Cardiac muscle cell (in vitro differentiated cells and primary cell): ENCODE results near the gene ADRA2C. TPM values are rescaled to one million over a fixed set of nuclear protein-coding genes. Genes with fewer than 3 reads are reported as not detected.

Experiments
- DNase-seq, 2 donors: peaks; one replicate each; pipeline versions ENCODE4 v3.0.0 to v3.0.0-alpha.2; 2010 to 2017; ENCODE audit warnings: low read depth in 1 of 2, low spot score in 1 of 2
- H3K27ac ChIP-seq: fragments of 200-600 bp; sonication (generic); 2 replicates; pipeline ENCODE4 v1.5.1; 2016
- H3K27me3 ChIP-seq: fragments of 200-600 bp; sonication (generic); 2 replicates; pipeline ENCODE4 v1.6.0; 2016; ENCODE audit warnings: control low read depth
- H3K36me3 ChIP-seq: fragments of 200-600 bp; sonication (generic); 2 replicates; pipeline ENCODE4 v1.5.1; 2016; ENCODE audit warnings: control low read depth
- H3K4me1 ChIP-seq: fragments of 200-600 bp; sonication (generic); 2 replicates; pipeline ENCODE4 v1.8.1; 2017; ENCODE audit warnings: low read depth, mild to moderate bottlenecking, mixed run types
- H3K4me3 ChIP-seq: fragments of 200-600 bp; sonication (generic); 2 replicates; pipeline ENCODE4 v1.5.1; 2016; ENCODE audit warnings: mild to moderate bottlenecking
- H3K9me3 ChIP-seq: fragments of 200-600 bp; sonication (generic); 2 replicates; pipeline ENCODE4 v1.5.1; 2017; ENCODE audit warnings: low read depth, mild to moderate bottlenecking, control low read depth
- polyA plus RNA-seq: library from polyadenylated mRNA; unstranded; fragments of >200 nt; fragmentation: Nextera tagmentation; extraction: Ambion mirVana; gene quantifications from 2 replicates; pipeline ENCODE4 v1.2.1, GENCODE V29; 2016
- total RNA-seq: library from RNA; depleted of rRNA; stranded (reverse); fragments of >200 nt; gene quantifications from 2 replicates; pipeline ENCODE4 v1.2.3, GENCODE V29; 2016
- TF ChIP-seq, protein P1 (sequence below): IDR thresholded peaks from 2 replicates; pipeline ENCODE4 v1.5.1; 2012; ENCODE audit warnings: low read depth, mild to moderate bottlenecking, low read length

Gene ADRA2C
- total and polyA plus RNA-seq, 2 experiments from 2014 or later = 8.5 to 8.6 TPM

- DNase-seq = no peak
- Histone ChIP-seq H3K27me3 (no peaks in the 10 kb centered on the region), H3K36me3 (no peaks in the 10 kb centered on the region), H3K4me3 (no peak overlapping the region), H3K4me1 (no peaks in the 10 kb centered on the region), H3K27ac (no peak overlapping the region), H3K9me3 (no peaks in the 10 kb centered on the region)
- TF ChIP-seq, protein P1, sequence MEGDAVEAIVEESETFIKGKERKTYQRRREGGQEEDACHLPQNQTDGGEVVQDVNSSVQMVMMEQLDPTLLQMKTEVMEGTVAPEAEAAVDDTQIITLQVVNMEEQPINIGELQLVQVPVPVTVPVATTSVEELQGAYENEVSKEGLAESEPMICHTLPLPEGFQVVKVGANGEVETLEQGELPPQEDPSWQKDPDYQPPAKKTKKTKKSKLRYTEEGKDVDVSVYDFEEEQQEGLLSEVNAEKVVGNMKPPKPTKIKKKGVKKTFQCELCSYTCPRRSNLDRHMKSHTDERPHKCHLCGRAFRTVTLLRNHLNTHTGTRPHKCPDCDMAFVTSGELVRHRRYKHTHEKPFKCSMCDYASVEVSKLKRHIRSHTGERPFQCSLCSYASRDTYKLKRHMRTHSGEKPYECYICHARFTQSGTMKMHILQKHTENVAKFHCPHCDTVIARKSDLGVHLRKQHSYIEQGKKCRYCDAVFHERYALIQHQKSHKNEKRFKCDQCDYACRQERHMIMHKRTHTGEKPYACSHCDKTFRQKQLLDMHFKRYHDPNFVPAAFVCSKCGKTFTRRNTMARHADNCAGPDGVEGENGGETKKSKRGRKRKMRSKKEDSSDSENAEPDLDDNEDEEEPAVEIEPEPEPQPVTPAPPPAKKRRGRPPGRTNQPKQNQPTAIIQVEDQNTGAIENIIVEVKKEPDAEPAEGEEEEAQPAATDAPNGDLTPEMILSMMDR = no peak
Observed at GRCh38 chr4:3797831-3798790, 31.9 kb downstream of the ADRA2C start.

- no peaks in the 10 kb centered on the region for H3K36me3 ChIP-seq
- no peaks in the 10 kb centered on the region for H3K4me1 ChIP-seq
- no peak overlapping the region for H3K4me3 ChIP-seq
- no peak for DNase-seq
- no peaks in the 10 kb centered on the region for H3K9me3 ChIP-seq
- TF ChIP-seq, protein P1 = no peak
- no peak overlapping the region for H3K27ac ChIP-seq
- H3K27me3 ChIP-seq = no peaks in the 10 kb centered on the region
Observed at GRCh38 chr4:3799496-3799895, 33.3 kb downstream of the ADRA2C start.

- DNase-seq = no peak
- TF ChIP-seq, protein P1 = no peak
- no peaks in the 10 kb centered on the region for H3K27me3 ChIP-seq
Observed at GRCh38 chr4:3800351-3800750, 34.2 kb downstream of the ADRA2C start.

GRCh38 chr4:3801521-3801920, 35.3 kb downstream of the ADRA2C start:
- TF ChIP-seq, protein P1 = no peak
- no peaks in the 10 kb centered on the region for H3K4me1 ChIP-seq
- H3K27ac ChIP-seq = no peak overlapping the region
- no peak overlapping the region for H3K4me3 ChIP-seq
- no peaks in the 10 kb centered on the region for H3K36me3 ChIP-seq
- no peak for DNase-seq
- no peaks in the 10 kb centered on the region for H3K9me3 ChIP-seq
- no peaks in the 10 kb centered on the region for H3K27me3 ChIP-seq

More at GRCh38 chr4:3800351-3800750, 34.2 kb downstream of the ADRA2C start:
- no peaks in the 10 kb centered on the region for H3K4me1 ChIP-seq
- H3K4me3 ChIP-seq = no peak overlapping the region
- H3K27ac ChIP-seq = no peak overlapping the region
- H3K36me3 ChIP-seq = no peaks in the 10 kb centered on the region
- H3K9me3 ChIP-seq = no peaks in the 10 kb centered on the region

DNA sequence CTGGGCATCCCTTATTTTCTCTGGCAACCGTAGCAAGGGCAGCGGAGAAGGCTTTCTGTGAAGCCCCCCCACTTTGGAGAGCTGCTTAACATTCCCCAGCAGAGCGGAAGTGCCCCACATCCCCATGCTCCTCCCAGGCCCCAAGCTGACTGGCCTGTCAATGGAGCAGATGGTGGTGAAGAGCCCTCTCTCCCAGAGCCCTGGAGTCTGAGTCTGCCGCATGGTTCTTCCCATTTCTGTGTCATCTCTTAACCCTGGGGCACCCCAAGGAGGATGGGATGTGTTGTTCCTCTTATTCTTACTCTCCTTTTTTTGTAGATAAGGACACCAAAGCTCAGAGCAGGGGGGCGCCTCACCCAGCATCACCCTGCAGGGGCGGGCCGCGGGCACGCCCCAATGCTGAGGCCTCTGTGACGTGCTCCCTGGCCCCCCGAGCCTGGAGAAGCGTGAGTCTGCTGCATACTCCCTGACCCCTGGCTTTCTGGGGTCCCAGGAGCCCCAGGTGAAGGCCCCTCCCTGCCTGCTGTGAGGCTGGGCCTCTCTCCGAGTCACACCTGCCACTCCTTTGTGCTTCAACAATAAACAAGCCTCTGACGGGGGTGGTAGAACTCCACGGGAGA, 35.9 kb downstream of the ADRA2C start:
- TF ChIP-seq, protein P1 = no peak
- DNase-seq = no peak
- no peaks in the 10 kb centered on the region for H3K4me1 ChIP-seq
- H3K27ac ChIP-seq = no peak overlapping the region
- no peaks in the 10 kb centered on the region for H3K27me3 ChIP-seq
- no peaks in the 10 kb centered on the region for H3K9me3 ChIP-seq
- no peak overlapping the region for H3K4me3 ChIP-seq
- H3K36me3 ChIP-seq = no peaks in the 10 kb centered on the region
